ENCODE results near the gene GALNT6. TPM values are rescaled to one million over a fixed set of nuclear protein-coding genes. Genes with fewer than 3 reads are reported as not detected.

The GALNT6 gene
- total RNA-seq, 6 experiments from 2014 or later = 0.55 to 3.3 (median 1.3) TPM

DNA sequence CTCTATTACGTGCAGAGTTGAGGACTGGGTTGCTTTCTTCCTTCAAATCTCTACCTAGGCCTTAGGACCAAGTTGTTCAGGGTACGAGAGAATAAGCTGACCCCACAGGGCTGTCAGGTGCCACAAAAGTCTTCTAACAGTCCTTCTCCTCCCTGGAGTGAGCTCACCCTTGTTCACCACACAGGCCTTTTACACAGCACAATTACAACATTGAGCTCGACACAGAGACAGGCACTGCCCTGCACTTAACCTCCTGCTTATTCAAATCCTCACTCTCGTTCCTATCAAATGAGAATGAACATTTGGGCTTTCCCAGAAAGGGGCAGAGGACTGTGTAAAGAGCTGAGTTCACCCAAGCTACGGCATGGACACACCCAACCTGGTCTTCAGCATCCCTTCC, 2.4 kb downstream of the GALNT6 start:
- peaks cover 0 to 10% of the 10 kb centered on the region in 2 donors for H3K27me3 ChIP-seq
- H3K4me3 ChIP-seq = no peak overlapping the region
- peaks cover 0 to 7% (median 1%) of the 10 kb centered on the region in 4 donors for H3K4me1 ChIP-seq
- 80% methylated on average over 5 of the region's 5 CpGs for WGBS (ENCODE audit: insufficient coverage, low coverage, low lambda C conversion rate, missing lambda C conversion rate)
- H3K27ac ChIP-seq = no peak overlapping the region
- DNase-seq = no peak
- ATAC-seq = no peak
- no peaks in the 10 kb centered on the region for H3K36me3 ChIP-seq
- TF ChIP-seq CTCF (IDR thresholded peaks at IDR 0.05) (no peak), POLR2A (IDR thresholded peaks at IDR 0.05) (no peak)
- intact Hi-C loops (cut with DNase I) = no loop called here
- no peaks in the 10 kb centered on the region for H3K9me3 ChIP-seq

DNA sequence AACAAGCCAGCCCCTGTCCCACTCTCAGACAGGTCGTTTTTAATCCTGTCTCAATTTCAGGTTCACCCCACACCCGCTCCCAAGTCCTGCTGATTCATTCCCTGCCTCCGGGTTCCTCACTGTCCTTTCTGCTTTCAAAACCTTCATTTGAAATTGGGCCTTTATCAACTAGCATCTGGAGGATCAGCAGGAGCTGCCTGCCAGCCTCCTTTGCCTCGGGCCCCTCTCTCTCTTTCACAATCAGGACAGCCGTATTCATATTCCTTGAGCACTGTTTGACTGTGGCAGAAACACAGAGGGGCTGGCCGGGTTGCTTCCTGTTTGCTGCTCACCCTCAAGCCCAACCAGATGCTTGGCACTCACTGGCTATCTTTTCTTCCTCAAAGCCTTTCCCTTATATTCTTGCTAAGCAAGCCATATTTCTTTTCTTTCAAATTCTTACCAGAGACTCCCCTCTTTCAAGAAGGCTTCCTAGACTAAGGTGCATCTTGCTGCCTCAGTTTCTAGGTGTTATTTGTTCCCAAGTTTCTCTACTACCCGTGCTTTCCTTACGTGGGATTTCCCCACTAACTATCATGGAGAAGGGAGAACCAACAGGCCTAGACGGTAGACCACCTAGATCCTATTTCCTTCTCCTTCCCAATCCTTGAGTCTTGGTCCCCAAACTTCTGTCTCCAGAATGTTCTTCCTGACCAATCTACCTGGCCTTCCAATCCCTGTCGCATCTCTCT, 3.0 kb downstream of the GALNT6 start:
- no peak for TF ChIP-seq POLR2A (IDR thresholded peaks at IDR 0.05)
- no peak for TF ChIP-seq CTCF (IDR thresholded peaks at IDR 0.05)
- ATAC-seq = peak in 2 of 4 donors; percentile 8 to 24
- Histone ChIP-seq H3K4me1 (peaks cover 0 to 7% (median 1%) of the 10 kb centered on the region in 4 donors), H3K27ac (no peak overlapping the region), H3K4me3 (no peak overlapping the region), H3K36me3 (no peaks in the 10 kb centered on the region), H3K27me3 (peaks cover 0 to 10% of the 10 kb centered on the region in 2 donors), H3K9me3 (no peaks in the 10 kb centered on the region)
- DNase-seq = no peak
- 52% methylated on average over 10 of the region's 10 CpGs for WGBS (ENCODE audit: insufficient coverage, low coverage, low lambda C conversion rate, missing lambda C conversion rate)
- intact Hi-C loops (cut with DNase I) = no loop called here

DNA sequence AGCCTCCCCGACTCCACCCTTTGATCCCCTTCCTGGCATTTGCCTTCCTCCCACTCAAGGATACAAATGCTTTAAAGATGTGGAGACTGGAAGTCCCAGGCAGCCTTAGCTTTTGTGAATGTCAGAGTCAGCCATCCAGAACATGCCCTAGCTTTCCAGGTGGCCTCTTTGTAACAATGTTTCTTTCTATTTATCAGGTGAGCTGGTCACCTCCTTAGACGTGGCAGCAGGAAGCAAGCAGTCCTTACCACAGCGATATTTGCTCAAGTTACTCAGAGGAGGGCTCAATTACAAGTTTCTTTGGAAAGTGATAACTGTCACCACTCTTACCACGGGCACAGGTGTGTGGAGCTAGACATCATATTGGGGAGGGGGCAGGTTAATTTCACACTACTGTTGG, 4.9 kb downstream of the GALNT6 start:
- Histone ChIP-seq H3K9me3 (no peaks in the 10 kb centered on the region), H3K27me3 (no peaks in the 10 kb centered on the region), H3K4me3 (no peak overlapping the region), H3K36me3 (no peaks in the 10 kb centered on the region), H3K27ac (no peak overlapping the region), H3K4me1 (no peaks in the 10 kb centered on the region)
- intact Hi-C loops (cut with DNase I) = no loop called here
- WGBS (ENCODE audit: insufficient coverage, low coverage, low lambda C conversion rate, missing lambda C conversion rate) = 55% methylated on average over 4 of the region's 4 CpGs
- no peak for ATAC-seq
- TF ChIP-seq CTCF (IDR thresholded peaks at IDR 0.05) (no peak), POLR2A (IDR thresholded peaks at IDR 0.05) (no peak)
- DNase-seq = no peak

DNA sequence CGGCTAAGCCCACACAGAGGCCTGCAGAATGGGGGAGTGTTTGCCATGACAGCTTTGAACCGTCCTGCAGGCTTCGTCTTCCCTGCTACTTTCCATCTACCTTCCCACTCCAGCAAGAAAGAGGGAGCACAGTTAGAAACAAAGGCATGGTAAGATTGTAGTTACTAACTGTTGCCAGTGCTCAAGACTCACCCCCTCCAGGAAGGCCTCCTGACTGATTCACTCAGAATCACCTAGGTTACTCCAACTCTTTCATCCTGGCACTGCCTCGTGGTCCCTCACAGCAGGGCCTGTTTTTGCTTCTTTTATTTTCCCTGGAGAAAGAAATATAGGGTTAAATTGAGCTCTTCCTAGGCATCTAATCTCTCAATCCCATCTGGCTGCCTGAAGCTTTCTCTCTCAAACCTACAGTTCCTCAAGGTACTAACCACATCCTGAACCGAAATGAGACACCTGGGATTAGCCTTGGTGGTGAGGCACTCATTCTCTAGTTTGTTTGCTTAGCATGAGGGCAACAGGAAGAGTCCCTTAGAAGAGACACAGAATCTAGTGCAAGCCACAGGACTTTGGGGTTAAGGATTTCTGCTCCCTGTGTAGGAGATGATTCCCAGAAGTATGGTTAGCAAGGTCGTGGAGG, 7.8 kb downstream of the GALNT6 start:
- H3K4me1 ChIP-seq = no peaks in the 10 kb centered on the region
- no peaks in the 10 kb centered on the region for H3K36me3 ChIP-seq
- 45% methylated on average over 3 of the region's 6 CpGs for WGBS (ENCODE audit: insufficient coverage, low coverage, low lambda C conversion rate, missing lambda C conversion rate)
- no peaks in the 10 kb centered on the region for H3K9me3 ChIP-seq
- no peak overlapping the region for H3K4me3 ChIP-seq
- H3K27ac ChIP-seq = no peak overlapping the region
- TF ChIP-seq POLR2A (IDR thresholded peaks at IDR 0.05) (no peak), CTCF (IDR thresholded peaks at IDR 0.05) (no peak)
- no peak for DNase-seq
- intact Hi-C loops (cut with DNase I) = no loop called here
- ATAC-seq = no peak
- H3K27me3 ChIP-seq = no peaks in the 10 kb centered on the region
